ENCODE measurements around the gene TUFT1. TPM values are rescaled to one million over a fixed set of nuclear protein-coding genes. Genes with fewer than 3 reads are reported as not detected.

TUFT1 gene
- 7.0 TPM for total RNA-seq (ENCODE audit: unreplicated experiment)
- long read RNA-seq, transcript TUFT1-202 (12 exons, 3,033 nt) = major isoform, 6 of 6 reads
- long read RNA-seq, partial matches to known transcripts = 0 of 6 reads
- long read RNA-seq, other reads (novel, unspliced or antisense) = 0 of 6 reads

- peaks cover 3% of the 10 kb centered on the region for H3K9me3 Mint-ChIP-seq (ENCODE audit: unreplicated experiment)
- peak within 1 kb of the TSS; percentile 68 for H3K27ac Mint-ChIP-seq (ENCODE audit: unreplicated experiment)
- peaks cover 6% of the 10 kb centered on the region for H3K27me3 Mint-ChIP-seq (ENCODE audit: unreplicated experiment)
- H3K36me3 Mint-ChIP-seq (ENCODE audit: unreplicated experiment) = no peaks in the 10 kb centered on the region
- TF ChIP-seq CTCF (IDR thresholded peaks at IDR 0.05; ENCODE audit: partially characterized antibody, unreplicated experiment) = no peak
- H3K4me1 Mint-ChIP-seq (ENCODE audit: low read depth, unreplicated experiment) = peaks cover 5% of the 10 kb centered on the region
- H3K4me3 Mint-ChIP-seq (ENCODE audit: unreplicated experiment) = peak within 1 kb of the TSS; percentile 96
- DNase-seq = peak; percentile 94
Measured at GRCh38 chr1:151540021-151540981, at the start of gene TUFT1. Gene TUFT1, plus strand, starts transcription at chr1:151540309. Its CDS starts 58 bp downstream, at chr1:151540367.

- DNase-seq = no peak
- TF ChIP-seq CTCF (IDR thresholded peaks at IDR 0.05; ENCODE audit: partially characterized antibody, unreplicated experiment) = no peak
- Mint-ChIP-seq H3K27ac (ENCODE audit: unreplicated experiment) (no peak overlapping the region), H3K4me3 (ENCODE audit: unreplicated experiment) (no peak overlapping the region), H3K9me3 (ENCODE audit: unreplicated experiment) (no peaks in the 10 kb centered on the region), H3K36me3 (ENCODE audit: unreplicated experiment) (no peaks in the 10 kb centered on the region), H3K27me3 (ENCODE audit: unreplicated experiment) (no peaks in the 10 kb centered on the region), H3K4me1 (ENCODE audit: low read depth, unreplicated experiment) (no peaks in the 10 kb centered on the region)
Measured at GRCh38 chr1:151491641-151492040, 48.5 kb upstream of the TUFT1 start.

GRCh38 chr1:151492120-151492519 lies 48.0 kb upstream of the TUFT1 start:
- H3K36me3 Mint-ChIP-seq (ENCODE audit: unreplicated experiment) = no peaks in the 10 kb centered on the region
- H3K4me3 Mint-ChIP-seq (ENCODE audit: unreplicated experiment) = no peak overlapping the region
- H3K27me3 Mint-ChIP-seq (ENCODE audit: unreplicated experiment) = no peaks in the 10 kb centered on the region
- no peak overlapping the region for H3K27ac Mint-ChIP-seq (ENCODE audit: unreplicated experiment)
- no peak for DNase-seq
- no peaks in the 10 kb centered on the region for H3K9me3 Mint-ChIP-seq (ENCODE audit: unreplicated experiment)
- H3K4me1 Mint-ChIP-seq (ENCODE audit: low read depth, unreplicated experiment) = no peaks in the 10 kb centered on the region
- TF ChIP-seq CTCF (IDR thresholded peaks at IDR 0.05; ENCODE audit: partially characterized antibody, unreplicated experiment) = no peak

- Mint-ChIP-seq H3K36me3 (ENCODE audit: unreplicated experiment) (no peaks in the 10 kb centered on the region), H3K4me1 (ENCODE audit: low read depth, unreplicated experiment) (no peaks in the 10 kb centered on the region), H3K27ac (ENCODE audit: unreplicated experiment) (no peak overlapping the region), H3K27me3 (ENCODE audit: unreplicated experiment) (no peaks in the 10 kb centered on the region), H3K4me3 (ENCODE audit: unreplicated experiment) (no peak overlapping the region), H3K9me3 (ENCODE audit: unreplicated experiment) (no peaks in the 10 kb centered on the region)
- no peak for DNase-seq
- no peak for TF ChIP-seq CTCF (IDR thresholded peaks at IDR 0.05; ENCODE audit: partially characterized antibody, unreplicated experiment)
Measured at GRCh38 chr1:151493042-151493441, 47.1 kb upstream of the TUFT1 start.

Data from glutamatergic neuron (in vitro differentiated cells).